H1 (cell line): ENCODE data around the gene SLC35F1. TPM values are rescaled to one million over a fixed set of nuclear protein-coding genes. Genes with fewer than 3 reads are reported as not detected.

Source experiments
- CTCF ChIA-PET: fragments of 300-600 bp; sonication (Branson Sonifier 250); formaldehyde crosslinking; loops from one replicate; lab custom pipeline; 2021; ENCODE audit not compliant: partially characterized antibody; lab: Charles Lee
- POLR2A ChIA-PET: fragments of 300-600 bp; sonication (Branson Sonifier 250); formaldehyde crosslinking; loops from one replicate; lab custom pipeline; 2021; ENCODE audit warnings: inconsistent platforms; ENCODE audit not compliant: partially characterized antibody; lab: Charles Lee
- DNase-seq, 2 experiments: peaks; one replicate each; pipeline versions ENCODE4 v3.0.0 to v3.0.0-alpha.2; 2010 to 2022; ENCODE audit warnings: low spot score in 2 of 2, low read depth in 1 of 2, mixed read lengths in 1 of 2
- FAIRE-seq: peaks from 2 replicates; lab custom pipeline; 2011; peaks lifted over from hg19 to GRCh38; lab: Jason Lieb, UNC
- H2AFZ ChIP-seq: 2 replicates; pipeline ENCODE4 v1.8.1; 2012; ENCODE audit warnings: low read length, inconsistent platforms
- H2AK5ac ChIP-seq: 2 replicates; pipeline ENCODE4 v1.6.1; 2013; ENCODE audit warnings: low read depth, low read length
- H2BK120ac ChIP-seq: replicated peaks from 2 replicates; pipeline ENCODE3; 2013; ENCODE audit warnings: low read depth, low read length, inconsistent platforms
- H2BK12ac ChIP-seq: 2 replicates; pipeline ENCODE4 v1.6.1; 2013; ENCODE audit warnings: low read depth, low read length
- H2BK15ac ChIP-seq: 2 replicates; pipeline ENCODE4 v1.6.1; 2013; ENCODE audit warnings: low read length
- H2BK20ac ChIP-seq: 2 replicates; pipeline ENCODE4 v1.6.1; 2013; ENCODE audit warnings: low read length
- H2BK5ac ChIP-seq: 2 replicates; pipeline ENCODE4 v1.6.1; 2013; ENCODE audit warnings: low read depth, low read length
- H3K14ac ChIP-seq: 2 replicates; pipeline ENCODE4 v1.6.1; 2013; ENCODE audit warnings: inconsistent platforms; ENCODE audit not compliant: insufficient read length
- H3K18ac ChIP-seq: 2 replicates; pipeline ENCODE4 v1.6.1; 2013; ENCODE audit warnings: low read length; ENCODE audit errors: extremely low read depth
- H3K23ac ChIP-seq: 2 replicates; pipeline ENCODE4 v1.6.1; 2013; ENCODE audit warnings: inconsistent platforms; ENCODE audit not compliant: insufficient read length
- H3K23me2 ChIP-seq: 2 replicates; pipeline ENCODE4 v1.6.1; 2013; ENCODE audit warnings: low read depth, low read length
- H3K27ac ChIP-seq: 2 replicates; pipeline ENCODE4 v1.6.1; 2011; ENCODE audit warnings: low read depth, low read length, inconsistent platforms
- H3K27me3 ChIP-seq, 4 experiments: replicated peaks in 1 of 4; 1 replicate in 1 of 4; 2 replicates in 3 of 4; pipeline versions ENCODE4 v1.6.1 to v1.8.1; 2011 to 2013; ENCODE audit warnings: low read length in 3 of 4, mild to moderate bottlenecking in 3 of 4, inconsistent platforms in 2 of 4, mixed read lengths in 2 of 4, moderate library complexity in 1 of 4; ENCODE audit not compliant: control insufficient read depth in 3 of 4, insufficient read depth in 3 of 4; ENCODE audit errors: extremely low read depth in 1 of 4
- H3K36me3 ChIP-seq, 4 experiments: 2 replicates each; pipeline versions ENCODE4 v1.6.1 to v1.8.1; 2011 to 2013; ENCODE audit warnings: mild to moderate bottlenecking in 4 of 4, low read length in 3 of 4, moderate library complexity in 2 of 4, control low read depth in 1 of 4, inconsistent platforms in 1 of 4; ENCODE audit not compliant: insufficient read depth in 4 of 4, control insufficient read depth in 2 of 4
- H3K4ac ChIP-seq: replicated peaks from 2 replicates; pipeline ENCODE3; 2013; ENCODE audit warnings: low read length, low read depth, mixed read lengths, inconsistent platforms; ENCODE audit not compliant: insufficient read length
- H3K4me1 ChIP-seq, 4 experiments: replicated peaks in 1 of 4; 1 replicate in 1 of 4; 2 replicates in 3 of 4; pipeline versions ENCODE4 v1.6.1 to v1.8.1; 2011 to 2013; ENCODE audit warnings: low read length in 3 of 4, inconsistent platforms in 2 of 4, mixed read lengths in 1 of 4; ENCODE audit not compliant: insufficient read depth in 4 of 4, control insufficient read depth in 3 of 4
- H3K4me2 ChIP-seq, 2 experiments: 2 replicates each; pipeline versions ENCODE4 v1.6.1 to v1.8.1; 2011 to 2013; ENCODE audit warnings: low read depth in 2 of 2, low read length in 2 of 2, control low read depth in 1 of 2, inconsistent platforms in 1 of 2, mild to moderate bottlenecking in 1 of 2; ENCODE audit not compliant: insufficient read depth in 1 of 2
- H3K4me3 ChIP-seq, 4 experiments: fragments of 200-600, 300-600 bp in 1 of 4; sonication (generic), shearing (Covaris generic), sonication (Bioruptor Twin) in 1 of 4; 2 replicates each; pipeline versions ENCODE4 v1.5.1 to v1.8.1; 2011 to 2016; ENCODE audit warnings: low read length in 4 of 4, low read depth in 3 of 4, control low read depth in 2 of 4, inconsistent platforms in 2 of 4, mild to moderate bottlenecking in 2 of 4, mixed read lengths in 1 of 4, moderate library complexity in 1 of 4; ENCODE audit not compliant: insufficient read depth in 2 of 4; ENCODE audit errors: extremely low read depth in 1 of 4
- H3K56ac ChIP-seq: replicated peaks from 2 replicates; pipeline ENCODE3; 2013; ENCODE audit warnings: low read depth, mild to moderate bottlenecking, mixed read lengths, low read length, inconsistent platforms; ENCODE audit not compliant: insufficient read length
- H3K79me1 ChIP-seq: 2 replicates; pipeline ENCODE4 v1.6.1; 2013; ENCODE audit warnings: low read depth, low read length, control low read depth
- H3K79me2 ChIP-seq, 2 experiments: 2 replicates each; pipeline versions ENCODE4 v1.6.1 to v1.8.1; 2012 to 2013; ENCODE audit warnings: low read length in 2 of 2, mild to moderate bottlenecking in 2 of 2, inconsistent platforms in 1 of 2; ENCODE audit not compliant: insufficient read depth in 2 of 2, control insufficient read depth in 1 of 2
- H3K9ac ChIP-seq, 4 experiments: replicated peaks in 1 of 4; 1 replicate in 1 of 4; 2 replicates in 3 of 4; pipeline versions ENCODE4 v1.6.1 to v1.8.1; 2011 to 2013; ENCODE audit warnings: low read depth in 3 of 4, low read length in 3 of 4, control low read depth in 2 of 4, mild to moderate bottlenecking in 2 of 4, moderate library complexity in 2 of 4, inconsistent platforms in 1 of 4; ENCODE audit errors: extremely low read depth in 1 of 4
- H3K9me3 ChIP-seq, 2 experiments: 2 replicates each; pipeline versions ENCODE4 v1.6.1 to v1.8.1; 2012 to 2013; ENCODE audit warnings: mild to moderate bottlenecking in 2 of 2, moderate library complexity in 2 of 2, control low read depth in 1 of 2, inconsistent platforms in 1 of 2, low read depth in 1 of 2, low read length in 1 of 2, mixed read lengths in 1 of 2; ENCODE audit not compliant: insufficient read depth in 2 of 2
- H4K20me1 ChIP-seq, 2 experiments: replicated peaks in 1 of 2; 2 replicates each; pipeline versions ENCODE3 to v1.8.1; 2011 to 2013; ENCODE audit warnings: inconsistent platforms in 2 of 2, low read length in 2 of 2, mild to moderate bottlenecking in 1 of 2; ENCODE audit not compliant: insufficient read depth in 2 of 2, control insufficient read depth in 1 of 2
- H4K5ac ChIP-seq: 2 replicates; pipeline ENCODE4 v1.6.1; 2013; ENCODE audit warnings: low read length, low read depth, mixed read lengths, inconsistent platforms; ENCODE audit not compliant: insufficient read length
- H4K8ac ChIP-seq: 2 replicates; pipeline ENCODE4 v1.8.0; 2013; ENCODE audit warnings: mild to moderate bottlenecking, moderate library complexity, low read length, inconsistent platforms; ENCODE audit not compliant: insufficient read depth; ENCODE audit errors: extremely low read depth
- H4K91ac ChIP-seq: replicated peaks from 2 replicates; pipeline ENCODE3; 2013; ENCODE audit warnings: low read length, mixed read lengths, inconsistent platforms; ENCODE audit not compliant: insufficient read length
- BRCA1 ChIP-seq: IDR thresholded peaks from 2 replicates; pipeline ENCODE4 v1.6.1; 2012; ENCODE audit warnings: low read depth, low read length, improper control_type of control experiment
- CBX5 ChIP-seq: fragments of 300-800, 300-1000 bp; sonication (generic); IDR thresholded peaks from 2 replicates; pipeline ENCODE4 v1.7.1; 2016; ENCODE audit warnings: antibody characterized with exemption, low read length, low read depth
- CBX8 ChIP-seq: fragments of 300-800, 300-1000 bp; sonication (generic); IDR thresholded peaks from 2 replicates; pipeline ENCODE4 v1.7.1; 2016; ENCODE audit warnings: low read depth, low read length, borderline replicate concordance
- CEBPB ChIP-seq: IDR thresholded peaks from 2 replicates; pipeline ENCODE4 v1.6.1; 2012; ENCODE audit warnings: low read depth, low read length
- CHD2 ChIP-seq: IDR thresholded peaks from 2 replicates; pipeline ENCODE4 v1.6.1; 2012; ENCODE audit warnings: low read length, improper control_type of control experiment
- HDAC2 ChIP-seq, 2 experiments: fragments of 300-600 bp in 1 of 2; sonication (generic) in 1 of 2; IDR thresholded peaks; 2 replicates each; pipeline ENCODE4 v1.6.1; 2011 to 2012; ENCODE audit warnings: low read depth in 2 of 2, low read length in 2 of 2, mild to moderate bottlenecking in 2 of 2, moderate library complexity in 2 of 2, borderline replicate concordance in 1 of 2, inconsistent platforms in 1 of 2
- KDM1A ChIP-seq: fragments of 200-600, 300-600 bp; sonication (generic); IDR thresholded peaks from 2 replicates; pipeline ENCODE4 v1.7.1; 2016; ENCODE audit warnings: mild to moderate bottlenecking, low read length, borderline replicate concordance
- KDM5A ChIP-seq: fragments of 200-600 bp; IDR thresholded peaks from 2 replicates; pipeline ENCODE4 v1.7.1; 2012; ENCODE audit warnings: mild to moderate bottlenecking, low read length, inconsistent platforms, mixed read lengths
- SP1 ChIP-seq: IDR thresholded peaks from 2 replicates; pipeline ENCODE4 v1.6.1; 2011; ENCODE audit warnings: low read depth, low read length
- SP2 ChIP-seq: IDR thresholded peaks from 2 replicates; pipeline ENCODE4 v1.6.1; 2012; ENCODE audit warnings: mild to moderate bottlenecking, low read length, inconsistent platforms
- SP4 ChIP-seq: IDR thresholded peaks from 2 replicates; pipeline ENCODE4 v1.6.1; 2012; ENCODE audit warnings: low read length, inconsistent platforms
- TAF1 ChIP-seq: IDR thresholded peaks from 2 replicates; pipeline ENCODE4 v1.6.1; 2011; ENCODE audit warnings: mild to moderate bottlenecking, low read depth, low read length
- whole genome bisulfite sequencing, 2 experiments: shearing (Covaris generic) in 1 of 2; methylation state at CpG; one replicate each; pipeline versions ENCODE4 v1.1.6 to v1.1.7; 2013 to 2015; ENCODE audit warnings: low lambda C conversion rate in 2 of 2, mixed read lengths in 2 of 2, inconsistent platforms in 1 of 2, low coverage in 1 of 2, missing lambda C conversion rate in 1 of 2; ENCODE audit not compliant: insufficient replicate concordance in 2 of 2, insufficient coverage in 1 of 2, insufficient read length in 1 of 2; ENCODE audit errors: extremely low coverage in 1 of 2, missing lambda C conversion rate in 1 of 2; 5-methylcytosine and 5-hydroxymethylcytosine counted together
- polyA plus RNA-seq, 7 experiments: library from polyadenylated mRNA; depleted of rRNA in 3 of 7; stranded (reverse) in 5 of 7; unstranded in 2 of 7; fragments of >200 nt in 5 of 7; fragments of 200-250 nt in 2 of 7; gene quantifications; 1 replicate in 5 of 7; 2 replicates in 1 of 7; 4 replicates in 1 of 7; pipeline versions ENCODE4 v1.2.1 to v1.2.3, GENCODE V29; 2011 to 2013; ENCODE audit warnings: missing spikeins in 2 of 7, mixed read lengths in 2 of 7
- total RNA-seq: library from RNA; stranded (reverse); fragmentation: NEBNext Ultra II Directional; extraction: Animal tissue kit (Norgen Biotek cat#: 25700); gene quantifications from 2 replicates; pipeline ENCODE4 v1.2.1, GENCODE V29; 2021
- TF ChIP-seq, protein P1 (sequence below), 3 experiments: IDR thresholded peaks; 1 replicate in 2 of 3; 2 replicates in 1 of 3; pipeline versions ENCODE4 v1.5.1 to v1.6.1; 2011; ENCODE audit warnings: low read length in 3 of 3, mild to moderate bottlenecking in 3 of 3, inconsistent platforms in 2 of 3, low read depth in 1 of 3, moderate library complexity in 1 of 3; ENCODE audit not compliant: insufficient read depth in 1 of 3; ENCODE audit errors: control extremely low read depth in 1 of 3

SLC35F1 gene
- total and polyA plus RNA-seq, 2 of the 8 experiments (the other 6 are each of a cell fraction or from before 2014, with no cell fraction given): 7.0 to 10.0 TPM

- no peak overlapping the region for H2BK120ac ChIP-seq
- POLR2A ChIA-PET: no interaction called here
These were observed 78.9 kb downstream of the SLC35F1 start for GRCh38 chr6:117985916-117986315.

More at GRCh38 chr6:117985916-117986315, 78.9 kb downstream of the SLC35F1 start:
- H3K23ac ChIP-seq: no peak overlapping the region
- DNase-seq (no peak), FAIRE-seq (no peak)
- H2BK12ac ChIP-seq: no peak overlapping the region
- H3K23me2 ChIP-seq: no peaks in the 10 kb centered on the region
- H3K27ac ChIP-seq: no peak overlapping the region
- no peaks in the 10 kb centered on the region for H3K27me3 ChIP-seq
- H3K4me3 ChIP-seq: no peak overlapping the region
- no peak overlapping the region for H4K5ac ChIP-seq
- peaks cover 0 to 1% of the 10 kb centered on the region in 2 experiments for H4K20me1 ChIP-seq
- H3K4me2 ChIP-seq: no peak overlapping the region
- CTCF ChIA-PET: interaction anchor here (1.0 to 3.8 kb wide), 4 partner anchors 10 to 129 kb away, joined by 3 to 25 read pairs (median 3); no protein-coding TSS in a partner anchor
- no peak overlapping the region for H2AFZ ChIP-seq
- H3K79me2 ChIP-seq: no peaks in the 10 kb centered on the region
- no peak overlapping the region for H3K18ac ChIP-seq
- no peak overlapping the region for H3K4ac ChIP-seq
- H2BK5ac ChIP-seq: no peak overlapping the region
- 0 out of 2 replicates have a peak, but pooled peaks cover 2% of the 10 kb centered on the region for H3K79me1 ChIP-seq
- no peaks in the 10 kb centered on the region for H3K36me3 ChIP-seq
- H2AK5ac ChIP-seq: no peak overlapping the region
- no peak overlapping the region for H3K56ac ChIP-seq
- no peak overlapping the region for H4K8ac ChIP-seq
- no peaks in the 10 kb centered on the region for H3K9me3 ChIP-seq
- H3K9ac ChIP-seq: no peak overlapping the region
- H3K14ac ChIP-seq: no peak overlapping the region
- no peaks in the 10 kb centered on the region for H3K4me1 ChIP-seq
- H2BK15ac ChIP-seq: no peak overlapping the region
- no peak overlapping the region for H4K91ac ChIP-seq
- WGBS, 2 experiments: 100% methylated on average over 1 of the region's 1 CpG; no CpG with 5 or more reads in 1 of the 2 experiments
- TF ChIP-seq CBX5 (no peak), KDM5A (no peak), BRCA1 (no peak), KDM1A (no peak), CHD2 (no peak), HDAC2 (IDR thresholded peaks at IDR 0.05; ENCODE audit: borderline replicate concordance in 1 of 2, low read depth in 2 of 2, low read length in 2 of 2) (no peak), CBX8 (no peak), SP1 (no peak), SP4 (no peak), SP2 (no peak), CEBPB (no peak), TAF1 (no peak)
- TF ChIP-seq, protein P1, sequence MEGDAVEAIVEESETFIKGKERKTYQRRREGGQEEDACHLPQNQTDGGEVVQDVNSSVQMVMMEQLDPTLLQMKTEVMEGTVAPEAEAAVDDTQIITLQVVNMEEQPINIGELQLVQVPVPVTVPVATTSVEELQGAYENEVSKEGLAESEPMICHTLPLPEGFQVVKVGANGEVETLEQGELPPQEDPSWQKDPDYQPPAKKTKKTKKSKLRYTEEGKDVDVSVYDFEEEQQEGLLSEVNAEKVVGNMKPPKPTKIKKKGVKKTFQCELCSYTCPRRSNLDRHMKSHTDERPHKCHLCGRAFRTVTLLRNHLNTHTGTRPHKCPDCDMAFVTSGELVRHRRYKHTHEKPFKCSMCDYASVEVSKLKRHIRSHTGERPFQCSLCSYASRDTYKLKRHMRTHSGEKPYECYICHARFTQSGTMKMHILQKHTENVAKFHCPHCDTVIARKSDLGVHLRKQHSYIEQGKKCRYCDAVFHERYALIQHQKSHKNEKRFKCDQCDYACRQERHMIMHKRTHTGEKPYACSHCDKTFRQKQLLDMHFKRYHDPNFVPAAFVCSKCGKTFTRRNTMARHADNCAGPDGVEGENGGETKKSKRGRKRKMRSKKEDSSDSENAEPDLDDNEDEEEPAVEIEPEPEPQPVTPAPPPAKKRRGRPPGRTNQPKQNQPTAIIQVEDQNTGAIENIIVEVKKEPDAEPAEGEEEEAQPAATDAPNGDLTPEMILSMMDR (IDR thresholded peaks at IDR 0.05; ENCODE audit: control extremely low read depth in 1 of 3, insufficient read depth in 1 of 3, low read depth in 1 of 3, low read length in 3 of 3): no peak
- H2BK20ac ChIP-seq: no peak overlapping the region
